ENCODE measurements around the gene YIPF3.

- TF ChIP-seq YY1 (IDR thresholded peaks at IDR 0.05; ENCODE audit: insufficient read depth, insufficient read length) (no peak), SUZ12 (IDR thresholded peaks at IDR 0.05; ENCODE audit: extremely low read depth, insufficient read depth, insufficient read length) (no peak), ZNF274 (IDR thresholded peaks at IDR 0.05; ENCODE audit: low read depth, low read length) (no peak)
Observed at GRCh38 chr6:43490523-43490939, 26.2 kb downstream of the YIPF3 start.
